ENCODE data around the gene TMEM156. TPM values are rescaled to one million over a fixed set of nuclear protein-coding genes. Genes with fewer than 3 reads are reported as not detected.
"Not testable (repeated sequence)": the region's sequence is repeated elsewhere in the genome, so short reads cannot be mapped to it uniquely, and the experiment has no call there.

TMEM156 gene
- total RNA-seq, 1 donor from 2014 or later: 0.34 TPM

GRCh38 chr4:39043058-39043860 is 11.1 kb upstream of the TMEM156 start:
- peak; percentile 69 for DNase-seq

DNA sequence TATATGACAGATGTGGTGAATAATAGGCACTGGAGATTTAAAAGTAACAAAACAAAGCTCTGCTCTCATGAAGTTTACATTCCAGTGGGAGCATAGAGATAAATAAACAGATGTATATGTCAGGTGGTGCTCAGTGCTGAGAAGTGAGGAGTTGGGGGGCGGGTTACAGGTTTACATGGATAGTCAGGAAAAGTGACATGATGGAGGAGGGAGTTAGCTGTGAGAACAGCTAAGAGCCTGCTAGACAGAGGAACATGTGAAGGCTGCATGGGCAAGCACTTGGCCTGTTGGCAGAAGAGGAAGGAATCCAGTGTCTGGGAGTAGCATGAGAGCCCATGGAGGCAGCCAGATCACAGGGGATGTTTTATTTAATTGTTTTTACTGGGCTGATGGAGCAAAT is 10.2 kb upstream of the TMEM156 start:
- DNase-seq: no peak

GRCh38 chr4:39039108-39039507 is 6.9 kb upstream of the TMEM156 start:
- no peak for DNase-seq

GRCh38 chr4:39037941-39038340 is 5.7 kb upstream of the TMEM156 start:
- DNase-seq: no peak

DNA sequence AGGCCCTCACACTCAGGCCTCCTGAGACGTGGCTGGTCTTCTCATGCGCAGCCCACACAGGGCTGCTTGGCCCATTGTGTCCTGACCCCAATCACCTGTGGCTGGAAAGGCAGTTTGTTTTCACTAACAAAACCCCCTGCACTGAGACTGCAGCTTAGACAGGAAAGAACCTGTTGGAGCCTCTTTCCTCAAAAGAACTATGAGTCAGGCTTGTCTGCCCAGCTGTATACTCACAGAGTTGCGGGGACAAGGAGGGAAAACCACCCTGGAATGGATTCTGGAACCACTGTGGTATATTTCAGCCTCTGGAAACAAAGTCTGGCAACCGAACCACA is 5.2 kb upstream of the TMEM156 start:
- DNase-seq: peak; percentile 76

DNA sequence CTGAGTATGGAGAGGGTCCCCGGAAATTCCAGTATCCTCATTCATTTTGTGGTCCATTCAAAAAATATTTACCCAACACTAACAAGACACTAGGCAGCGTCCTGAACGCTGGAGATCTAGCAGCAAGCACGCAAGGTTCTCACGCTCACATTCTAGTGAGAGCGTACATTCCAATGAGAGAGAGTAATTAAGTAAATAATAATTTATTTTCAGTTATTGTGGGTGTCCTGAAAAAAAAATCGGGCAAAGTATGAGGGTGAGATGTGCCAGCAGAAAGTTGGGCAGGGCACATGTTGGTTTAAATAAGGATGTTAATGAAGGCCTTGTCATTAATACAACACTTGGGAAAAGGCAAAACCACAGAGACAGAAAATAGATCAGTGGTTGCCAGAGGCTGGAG is 4.0 kb upstream of the TMEM156 start:
- DNase-seq: peak; percentile 75

DNA sequence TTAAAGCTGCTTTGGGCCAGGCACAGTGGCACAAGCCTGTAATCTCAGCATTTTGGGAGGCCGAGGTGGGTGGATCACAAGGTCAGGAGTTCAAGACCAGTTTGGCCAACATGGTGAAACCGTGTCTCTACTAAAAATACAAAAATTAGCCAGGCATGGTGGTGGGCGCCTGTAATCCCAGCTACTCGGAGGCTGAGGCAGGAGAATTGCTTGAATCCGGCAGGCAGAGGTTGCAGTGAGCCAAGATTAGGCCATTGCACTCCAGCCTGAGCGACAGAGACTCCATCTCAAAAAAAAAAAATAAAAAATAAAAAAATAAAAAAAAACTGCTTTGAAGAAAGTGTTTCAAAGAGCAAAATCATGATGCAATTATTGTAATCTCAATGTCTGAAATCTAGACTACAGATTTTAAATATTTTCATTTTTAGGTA is 604 bp downstream of the TMEM156 start:
- DNase-seq: not testable (repeated sequence)

- DNase-seq: no peak
Measured at GRCh38 chr4:39030725-39031124, 1.5 kb downstream of the TMEM156 start.

DNA sequence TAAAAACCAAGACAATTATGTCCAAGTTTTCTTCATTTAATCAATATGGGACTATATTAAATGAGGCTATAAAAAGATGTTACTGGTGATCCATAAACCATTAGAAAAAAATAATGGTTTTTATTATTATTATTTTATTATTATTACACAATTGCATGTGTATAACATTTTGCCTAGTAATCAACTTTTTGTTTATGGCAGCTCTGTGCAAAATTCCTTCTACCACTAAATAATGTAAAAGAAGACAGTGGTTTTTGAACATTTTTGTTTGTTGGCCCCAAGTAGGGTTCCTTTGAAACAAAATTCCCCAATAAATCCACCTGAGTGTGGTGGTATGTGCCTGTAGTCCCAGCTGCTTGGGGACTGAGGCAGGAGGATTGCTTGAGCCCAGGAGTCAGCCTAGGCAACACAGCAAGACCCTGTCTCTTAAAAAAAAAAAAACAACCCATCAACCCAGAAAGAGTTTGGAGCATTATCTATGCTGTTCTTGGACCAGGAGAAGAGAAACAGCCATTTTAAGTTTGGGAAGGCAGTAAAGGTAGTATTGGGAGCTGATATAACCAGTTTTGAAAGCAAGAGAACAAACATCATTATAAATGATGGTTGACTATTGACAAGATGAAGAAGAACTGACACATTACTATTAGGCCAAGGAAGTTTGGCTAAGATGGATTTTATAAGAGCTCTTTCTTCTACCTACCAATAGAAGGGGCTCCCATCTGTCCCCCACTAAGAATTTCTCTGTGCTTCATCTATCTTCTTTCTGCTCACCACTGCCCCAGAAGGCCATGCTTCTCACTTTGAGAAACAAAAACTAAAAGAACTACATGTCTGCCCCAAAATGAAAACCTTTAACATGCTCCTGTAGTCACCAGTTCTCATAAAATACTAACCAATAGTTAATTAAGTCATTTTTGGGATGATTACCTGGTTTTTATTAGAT is 2.2 kb downstream of the TMEM156 start:
- DNase-seq: no peak

DNA sequence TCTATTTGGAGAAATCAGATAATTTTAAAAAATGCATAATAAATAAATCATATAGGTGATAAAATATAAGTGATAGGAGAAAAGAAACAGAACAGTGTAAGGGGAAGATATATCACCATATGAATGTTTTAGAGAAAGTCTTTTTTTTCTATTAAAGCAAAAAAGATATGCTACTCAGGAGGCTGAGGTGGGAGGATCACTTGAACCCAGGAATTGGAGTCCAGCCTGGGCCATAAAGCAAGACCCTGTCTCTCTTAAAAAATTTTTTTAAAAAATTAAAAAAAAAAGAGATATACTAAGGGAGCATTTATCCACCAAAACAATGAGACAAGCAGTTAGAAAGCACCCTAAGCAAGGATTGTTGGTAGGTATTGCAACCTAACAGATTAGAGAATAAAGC is 6.1 kb downstream of the TMEM156 start:
- no peak for DNase-seq

- DNase-seq: peak; percentile 56
Measured at GRCh38 chr4:39025552-39026085, 6.6 kb downstream of the TMEM156 start.

- DNase-seq: no peak
Measured at GRCh38 chr4:39024311-39024865, 7.8 kb downstream of the TMEM156 start.

- DNase-seq: no peak
Measured at GRCh38 chr4:39023059-39023458, 9.2 kb downstream of the TMEM156 start.

DNA sequence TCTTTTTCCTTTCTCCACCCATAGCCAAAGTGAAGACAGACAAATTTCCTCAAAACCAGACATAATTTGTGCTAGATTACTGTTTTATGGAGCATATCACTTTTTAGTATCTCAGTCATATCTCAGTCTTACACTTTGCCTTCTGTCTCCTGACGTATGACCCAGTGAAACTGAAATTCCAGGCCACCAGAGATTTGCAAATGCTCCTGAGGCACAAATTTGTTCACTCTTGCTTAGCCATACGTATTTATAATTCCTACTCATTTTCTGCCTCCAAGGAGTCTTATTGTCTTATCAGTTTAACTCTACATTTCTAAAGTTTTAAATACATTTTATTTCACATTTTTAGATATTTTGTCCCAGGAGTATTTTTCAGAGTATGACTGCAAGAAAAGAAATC is 10.0 kb downstream of the TMEM156 start:
- no peak for DNase-seq

DNA sequence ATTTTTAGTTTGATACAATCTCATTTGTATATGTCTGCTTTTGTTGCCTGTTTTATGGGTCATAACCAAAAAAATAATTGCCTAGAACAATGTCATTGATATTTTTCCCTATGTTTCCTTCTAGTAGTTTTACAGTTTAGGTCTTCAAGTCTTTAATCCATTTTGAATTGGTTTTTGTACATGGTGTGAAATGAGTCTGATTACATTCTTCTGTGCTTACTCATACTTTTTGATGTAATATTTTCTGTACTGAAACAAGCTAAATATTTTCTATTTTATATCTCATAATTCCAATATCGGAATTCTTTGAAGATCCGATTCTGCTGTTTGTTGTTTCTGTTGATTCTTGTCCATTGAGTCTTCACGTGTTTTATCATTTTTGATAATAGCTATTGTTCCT is 10.6 kb downstream of the TMEM156 start:
- no peak for DNase-seq

GRCh38 chr4:39020130-39020529 is 12.1 kb downstream of the TMEM156 start:
- DNase-seq: peak; percentile 83

GRCh38 chr4:39014028-39014427 is 18.2 kb downstream of the TMEM156 start:
- DNase-seq: no peak

GRCh38 chr4:39004758-39005157 is 27.5 kb downstream of the TMEM156 start:
- DNase-seq: no peak

GRCh38 chr4:39002058-39002457 is 30.2 kb downstream of the TMEM156 start:
- DNase-seq: not testable (repeated sequence)

DNA sequence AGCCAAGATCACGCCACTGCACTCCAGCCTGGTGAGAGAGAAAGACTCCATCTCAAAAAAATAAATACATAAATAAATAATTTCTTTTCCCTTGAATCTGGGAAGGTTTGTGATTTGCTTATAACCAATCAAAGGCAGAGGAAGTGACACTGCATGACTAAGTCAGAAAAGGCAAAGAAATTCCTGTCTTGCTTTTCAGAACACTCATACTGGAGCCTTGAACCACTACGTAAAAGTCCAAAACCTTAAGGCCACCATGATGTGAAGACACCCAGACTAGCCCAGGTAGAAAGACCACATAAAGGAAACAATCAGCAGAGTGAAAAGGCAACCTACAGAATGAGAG is 36.6 kb downstream of the TMEM156 start:
- peak; percentile 20 for DNase-seq

DNA sequence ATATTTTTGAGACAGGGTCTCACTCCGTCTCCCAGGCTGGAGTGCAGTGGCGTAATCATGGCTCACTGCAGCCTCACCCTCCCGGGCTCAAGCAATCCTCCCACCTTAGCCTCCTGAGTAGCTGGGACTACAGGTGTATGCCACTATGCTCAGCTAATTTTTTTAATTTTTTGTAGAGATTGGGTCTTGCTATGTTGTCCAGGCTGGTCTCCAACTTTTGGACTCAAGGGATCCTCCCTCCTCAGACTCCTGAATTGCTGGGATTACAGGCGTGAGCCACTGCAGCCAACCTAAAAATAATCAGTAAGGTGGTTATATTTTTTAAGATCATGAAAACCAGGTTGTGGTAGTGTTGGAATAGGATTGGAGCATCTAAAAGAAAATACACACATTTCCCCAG is 38.1 kb downstream of the TMEM156 start:
- no peak for DNase-seq

- peak; percentile 10 for DNase-seq
Measured at GRCh38 chr4:38993683-38994082, 38.5 kb downstream of the TMEM156 start.

DNA sequence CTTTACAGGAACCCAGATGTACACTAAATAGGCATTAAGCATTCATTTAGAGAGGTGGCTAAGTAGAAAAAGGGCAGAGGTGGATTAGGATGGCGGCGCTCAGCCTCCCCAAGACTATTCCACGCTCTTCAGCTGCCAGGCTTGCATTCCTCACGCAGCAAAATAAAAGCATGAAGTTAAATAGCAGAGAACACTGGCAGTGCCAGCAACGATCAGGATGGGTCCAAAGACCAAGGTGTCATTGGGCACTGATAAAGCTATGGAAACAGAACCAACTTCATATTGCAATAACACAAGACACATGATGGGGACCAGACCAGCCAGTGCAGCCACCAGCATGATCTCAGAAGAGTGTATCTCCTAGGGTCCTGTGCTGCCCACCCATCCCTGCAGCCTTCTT is 42.0 kb downstream of the TMEM156 start:
- no peak for DNase-seq
